H1 (cell line): ENCODE data around the gene CHPF. TPM values are rescaled to one million over a fixed set of nuclear protein-coding genes. Genes with fewer than 3 reads are reported as not detected.

Experiments used
- CTCF ChIA-PET: fragments of 300-600 bp; sonication (Branson Sonifier 250); formaldehyde crosslinking; loops from one replicate; lab custom pipeline; 2021; ENCODE audit not compliant: partially characterized antibody; lab: Charles Lee
- POLR2A ChIA-PET: fragments of 300-600 bp; sonication (Branson Sonifier 250); formaldehyde crosslinking; loops from one replicate; lab custom pipeline; 2021; ENCODE audit warnings: inconsistent platforms; ENCODE audit not compliant: partially characterized antibody; lab: Charles Lee
- DNase-seq, 2 experiments: peaks; one replicate each; pipeline versions ENCODE4 v3.0.0 to v3.0.0-alpha.2; 2010 to 2022; ENCODE audit warnings: low spot score in 2 of 2, low read depth in 1 of 2, mixed read lengths in 1 of 2
- FAIRE-seq: peaks from 2 replicates; lab custom pipeline; 2011; peaks lifted over from hg19 to GRCh38; lab: Jason Lieb, UNC
- H2AFZ ChIP-seq: 2 replicates; pipeline ENCODE4 v1.8.1; 2012; ENCODE audit warnings: low read length, inconsistent platforms
- H2AK5ac ChIP-seq: 2 replicates; pipeline ENCODE4 v1.6.1; 2013; ENCODE audit warnings: low read depth, low read length
- H2BK120ac ChIP-seq: replicated peaks from 2 replicates; pipeline ENCODE3; 2013; ENCODE audit warnings: low read depth, low read length, inconsistent platforms
- H2BK12ac ChIP-seq: 2 replicates; pipeline ENCODE4 v1.6.1; 2013; ENCODE audit warnings: low read depth, low read length
- H2BK15ac ChIP-seq: 2 replicates; pipeline ENCODE4 v1.6.1; 2013; ENCODE audit warnings: low read length
- H2BK20ac ChIP-seq: 2 replicates; pipeline ENCODE4 v1.6.1; 2013; ENCODE audit warnings: low read length
- H2BK5ac ChIP-seq: 2 replicates; pipeline ENCODE4 v1.6.1; 2013; ENCODE audit warnings: low read depth, low read length
- H3K14ac ChIP-seq: 2 replicates; pipeline ENCODE4 v1.6.1; 2013; ENCODE audit warnings: inconsistent platforms; ENCODE audit not compliant: insufficient read length
- H3K18ac ChIP-seq: 2 replicates; pipeline ENCODE4 v1.6.1; 2013; ENCODE audit warnings: low read length; ENCODE audit errors: extremely low read depth
- H3K23ac ChIP-seq: 2 replicates; pipeline ENCODE4 v1.6.1; 2013; ENCODE audit warnings: inconsistent platforms; ENCODE audit not compliant: insufficient read length
- H3K23me2 ChIP-seq: 2 replicates; pipeline ENCODE4 v1.6.1; 2013; ENCODE audit warnings: low read depth, low read length
- H3K27ac ChIP-seq: 2 replicates; pipeline ENCODE4 v1.6.1; 2011; ENCODE audit warnings: low read depth, low read length, inconsistent platforms
- H3K27me3 ChIP-seq, 4 experiments: replicated peaks in 1 of 4; 1 replicate in 1 of 4; 2 replicates in 3 of 4; pipeline versions ENCODE4 v1.6.1 to v1.8.1; 2011 to 2013; ENCODE audit warnings: low read length in 3 of 4, mild to moderate bottlenecking in 3 of 4, inconsistent platforms in 2 of 4, mixed read lengths in 2 of 4, moderate library complexity in 1 of 4; ENCODE audit not compliant: control insufficient read depth in 3 of 4, insufficient read depth in 3 of 4; ENCODE audit errors: extremely low read depth in 1 of 4
- H3K36me3 ChIP-seq, 4 experiments: 2 replicates each; pipeline versions ENCODE4 v1.6.1 to v1.8.1; 2011 to 2013; ENCODE audit warnings: mild to moderate bottlenecking in 4 of 4, low read length in 3 of 4, moderate library complexity in 2 of 4, control low read depth in 1 of 4, inconsistent platforms in 1 of 4; ENCODE audit not compliant: insufficient read depth in 4 of 4, control insufficient read depth in 2 of 4
- H3K4ac ChIP-seq: replicated peaks from 2 replicates; pipeline ENCODE3; 2013; ENCODE audit warnings: low read length, low read depth, mixed read lengths, inconsistent platforms; ENCODE audit not compliant: insufficient read length
- H3K4me1 ChIP-seq, 4 experiments: replicated peaks in 1 of 4; 1 replicate in 1 of 4; 2 replicates in 3 of 4; pipeline versions ENCODE4 v1.6.1 to v1.8.1; 2011 to 2013; ENCODE audit warnings: low read length in 3 of 4, inconsistent platforms in 2 of 4, mixed read lengths in 1 of 4; ENCODE audit not compliant: insufficient read depth in 4 of 4, control insufficient read depth in 3 of 4
- H3K4me2 ChIP-seq, 2 experiments: 2 replicates each; pipeline versions ENCODE4 v1.6.1 to v1.8.1; 2011 to 2013; ENCODE audit warnings: low read depth in 2 of 2, low read length in 2 of 2, control low read depth in 1 of 2, inconsistent platforms in 1 of 2, mild to moderate bottlenecking in 1 of 2; ENCODE audit not compliant: insufficient read depth in 1 of 2
- H3K4me3 ChIP-seq, 4 experiments: fragments of 200-600, 300-600 bp in 1 of 4; sonication (generic), shearing (Covaris generic), sonication (Bioruptor Twin) in 1 of 4; 2 replicates each; pipeline versions ENCODE4 v1.5.1 to v1.8.1; 2011 to 2016; ENCODE audit warnings: low read length in 4 of 4, low read depth in 3 of 4, control low read depth in 2 of 4, inconsistent platforms in 2 of 4, mild to moderate bottlenecking in 2 of 4, mixed read lengths in 1 of 4, moderate library complexity in 1 of 4; ENCODE audit not compliant: insufficient read depth in 2 of 4; ENCODE audit errors: extremely low read depth in 1 of 4
- H3K56ac ChIP-seq: replicated peaks from 2 replicates; pipeline ENCODE3; 2013; ENCODE audit warnings: low read depth, mild to moderate bottlenecking, mixed read lengths, low read length, inconsistent platforms; ENCODE audit not compliant: insufficient read length
- H3K79me1 ChIP-seq: 2 replicates; pipeline ENCODE4 v1.6.1; 2013; ENCODE audit warnings: low read depth, low read length, control low read depth
- H3K79me2 ChIP-seq, 2 experiments: 2 replicates each; pipeline versions ENCODE4 v1.6.1 to v1.8.1; 2012 to 2013; ENCODE audit warnings: low read length in 2 of 2, mild to moderate bottlenecking in 2 of 2, inconsistent platforms in 1 of 2; ENCODE audit not compliant: insufficient read depth in 2 of 2, control insufficient read depth in 1 of 2
- H3K9ac ChIP-seq, 4 experiments: replicated peaks in 1 of 4; 1 replicate in 1 of 4; 2 replicates in 3 of 4; pipeline versions ENCODE4 v1.6.1 to v1.8.1; 2011 to 2013; ENCODE audit warnings: low read depth in 3 of 4, low read length in 3 of 4, control low read depth in 2 of 4, mild to moderate bottlenecking in 2 of 4, moderate library complexity in 2 of 4, inconsistent platforms in 1 of 4; ENCODE audit errors: extremely low read depth in 1 of 4
- H3K9me3 ChIP-seq, 2 experiments: 2 replicates each; pipeline versions ENCODE4 v1.6.1 to v1.8.1; 2012 to 2013; ENCODE audit warnings: mild to moderate bottlenecking in 2 of 2, moderate library complexity in 2 of 2, control low read depth in 1 of 2, inconsistent platforms in 1 of 2, low read depth in 1 of 2, low read length in 1 of 2, mixed read lengths in 1 of 2; ENCODE audit not compliant: insufficient read depth in 2 of 2
- H4K20me1 ChIP-seq, 2 experiments: replicated peaks in 1 of 2; 2 replicates each; pipeline versions ENCODE3 to v1.8.1; 2011 to 2013; ENCODE audit warnings: inconsistent platforms in 2 of 2, low read length in 2 of 2, mild to moderate bottlenecking in 1 of 2; ENCODE audit not compliant: insufficient read depth in 2 of 2, control insufficient read depth in 1 of 2
- H4K5ac ChIP-seq: 2 replicates; pipeline ENCODE4 v1.6.1; 2013; ENCODE audit warnings: low read length, low read depth, mixed read lengths, inconsistent platforms; ENCODE audit not compliant: insufficient read length
- H4K8ac ChIP-seq: 2 replicates; pipeline ENCODE4 v1.8.0; 2013; ENCODE audit warnings: mild to moderate bottlenecking, moderate library complexity, low read length, inconsistent platforms; ENCODE audit not compliant: insufficient read depth; ENCODE audit errors: extremely low read depth
- H4K91ac ChIP-seq: replicated peaks from 2 replicates; pipeline ENCODE3; 2013; ENCODE audit warnings: low read length, mixed read lengths, inconsistent platforms; ENCODE audit not compliant: insufficient read length
- BACH1 ChIP-seq: IDR thresholded peaks from 2 replicates; pipeline ENCODE4 v1.6.1; 2012; ENCODE audit warnings: low read length, improper control_type of control experiment
- CBX5 ChIP-seq: fragments of 300-800, 300-1000 bp; sonication (generic); IDR thresholded peaks from 2 replicates; pipeline ENCODE4 v1.7.1; 2016; ENCODE audit warnings: antibody characterized with exemption, low read length, low read depth
- GABPA ChIP-seq: IDR thresholded peaks from 2 replicates; pipeline ENCODE4 v1.6.1; 2011; ENCODE audit warnings: mild to moderate bottlenecking, low read length, moderate library complexity, borderline replicate concordance; ENCODE audit not compliant: insufficient read depth
- KDM1A ChIP-seq: fragments of 200-600, 300-600 bp; sonication (generic); IDR thresholded peaks from 2 replicates; pipeline ENCODE4 v1.7.1; 2016; ENCODE audit warnings: mild to moderate bottlenecking, low read length, borderline replicate concordance
- NANOG ChIP-seq: IDR thresholded peaks from 2 replicates; pipeline ENCODE4 v1.6.1; 2011; ENCODE audit warnings: low read length, low read depth, mild to moderate bottlenecking, inconsistent platforms; ENCODE audit not compliant: insufficient read depth, poor library complexity, severe bottlenecking
- POU5F1 ChIP-seq: IDR thresholded peaks from 2 replicates; pipeline ENCODE4 v1.6.1; 2011; ENCODE audit warnings: low read depth, mild to moderate bottlenecking, low read length, moderate library complexity
- TAF1 ChIP-seq: IDR thresholded peaks from 2 replicates; pipeline ENCODE4 v1.6.1; 2011; ENCODE audit warnings: mild to moderate bottlenecking, low read depth, low read length
- WGBS, 2 experiments: shearing (Covaris generic) in 1 of 2; methylation state at CpG; one replicate each; pipeline versions ENCODE4 v1.1.6 to v1.1.7; 2013 to 2015; ENCODE audit warnings: low lambda C conversion rate in 2 of 2, mixed read lengths in 2 of 2, inconsistent platforms in 1 of 2, low coverage in 1 of 2, missing lambda C conversion rate in 1 of 2; ENCODE audit not compliant: insufficient replicate concordance in 2 of 2, insufficient coverage in 1 of 2, insufficient read length in 1 of 2; ENCODE audit errors: extremely low coverage in 1 of 2, missing lambda C conversion rate in 1 of 2; 5-methylcytosine and 5-hydroxymethylcytosine counted together
- polyA plus RNA-seq, 7 experiments: library from polyadenylated mRNA; depleted of rRNA in 3 of 7; stranded (reverse) in 5 of 7; unstranded in 2 of 7; fragments of >200 nt in 5 of 7; fragments of 200-250 nt in 2 of 7; gene quantifications; 1 replicate in 5 of 7; 2 replicates in 1 of 7; 4 replicates in 1 of 7; pipeline versions ENCODE4 v1.2.1 to v1.2.3, GENCODE V29; 2011 to 2013; ENCODE audit warnings: missing spikeins in 2 of 7, mixed read lengths in 2 of 7
- total RNA-seq: library from RNA; stranded (reverse); fragmentation: NEBNext Ultra II Directional; extraction: Animal tissue kit (Norgen Biotek cat#: 25700); gene quantifications from 2 replicates; pipeline ENCODE4 v1.2.1, GENCODE V29; 2021

CHPF gene
- total and polyA plus RNA-seq, 2 of the 8 experiments (the other 6 are each of a cell fraction or from before 2014, with no cell fraction given) = 62.9 to 67.3 TPM

DNA sequence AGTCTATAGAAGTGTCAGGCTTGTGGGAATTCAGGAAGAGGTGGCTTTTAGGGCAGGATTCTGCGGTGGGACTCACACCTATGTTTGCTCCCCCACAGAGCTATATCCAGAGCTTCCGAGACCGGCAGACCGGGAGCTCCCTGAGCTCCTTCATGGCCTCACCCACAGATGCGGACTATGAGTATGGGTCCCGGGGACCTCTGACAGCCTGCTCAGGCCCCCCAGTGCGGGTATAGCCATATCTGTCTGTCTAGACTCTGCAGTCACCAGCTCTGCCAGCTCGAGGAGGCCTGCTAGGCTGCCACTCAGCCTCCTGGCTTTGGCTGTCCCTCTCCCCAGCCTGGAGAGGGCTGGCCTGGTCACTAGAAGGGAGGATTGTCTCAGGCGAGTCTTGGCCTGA is 6.0 kb upstream of the CHPF start:
- Histone ChIP-seq H3K14ac (no peak overlapping the region), H3K9me3 (no peaks in the 10 kb centered on the region), H3K18ac (no peak overlapping the region), H2BK15ac (no peak overlapping the region), H4K91ac (no peak overlapping the region), H2AK5ac (no peak overlapping the region), H2BK12ac (no peak overlapping the region), H3K27ac (no peak overlapping the region), H3K23ac (no peak overlapping the region), H3K4me3 (no peak overlapping the region), H3K23me2 (peaks cover 19% of the 10 kb centered on the region; the same call in 1 of the 2 replicates), H4K20me1 (peaks cover 3 to 14% of the 10 kb centered on the region in 2 experiments), H2BK20ac (no peak overlapping the region), H3K79me2 (no peaks in the 10 kb centered on the region), H3K79me1 (peaks cover 2% of the 10 kb centered on the region; the same call in 1 of the 2 replicates), H4K8ac (no peak overlapping the region), H3K4me1 (peaks cover 0 to 16% (median 8%) of the 10 kb centered on the region in 4 experiments; a peak in 6 of 7 replicates), H2AFZ (no peak overlapping the region), H2BK120ac (no peak overlapping the region), H3K4me2 (no peak overlapping the region), H3K36me3 (no peaks in the 10 kb centered on the region; a peak in 1 of 8 replicates), H3K9ac (no peak overlapping the region), H2BK5ac (no peak overlapping the region), H3K27me3 (peaks cover 0 to 18% (median 13%) of the 10 kb centered on the region in 4 experiments; a peak in 6 of 7 replicates), H3K4ac (no peak overlapping the region), H4K5ac (no peak overlapping the region), H3K56ac (no peak overlapping the region)
- FAIRE-seq (no peak), DNase-seq (no peak)
- POLR2A ChIA-PET = interaction anchor here (1.0 to 3.6 kb wide), 2 partner anchors 9 to 23 kb away, joined by 3 to 21 read pairs; no protein-coding TSS in a partner anchor
- CTCF ChIA-PET = interaction anchor here (1.0 to 6.4 kb wide), 11 partner anchors 9 to 146 kb away, joined by 3 to 66 read pairs (median 4); partner anchors contain the start of genes INHA and OBSL1
- 95% methylated on average over 9 of the region's 9 CpGs; no CpG with 5 or more reads in 1 of the 2 experiments for WGBS, 2 experiments
- no peak for TF ChIP-seq BACH1
- TF ChIP-seq POU5F1 = no peak
- TF ChIP-seq CBX5 = no peak
- TF ChIP-seq KDM1A = no peak
- no peak for TF ChIP-seq NANOG
- TF ChIP-seq GABPA = no peak
- TF ChIP-seq TAF1 = no peak
